ENCODE data around the gene RRBP1.

The RRBP1 gene

DNA sequence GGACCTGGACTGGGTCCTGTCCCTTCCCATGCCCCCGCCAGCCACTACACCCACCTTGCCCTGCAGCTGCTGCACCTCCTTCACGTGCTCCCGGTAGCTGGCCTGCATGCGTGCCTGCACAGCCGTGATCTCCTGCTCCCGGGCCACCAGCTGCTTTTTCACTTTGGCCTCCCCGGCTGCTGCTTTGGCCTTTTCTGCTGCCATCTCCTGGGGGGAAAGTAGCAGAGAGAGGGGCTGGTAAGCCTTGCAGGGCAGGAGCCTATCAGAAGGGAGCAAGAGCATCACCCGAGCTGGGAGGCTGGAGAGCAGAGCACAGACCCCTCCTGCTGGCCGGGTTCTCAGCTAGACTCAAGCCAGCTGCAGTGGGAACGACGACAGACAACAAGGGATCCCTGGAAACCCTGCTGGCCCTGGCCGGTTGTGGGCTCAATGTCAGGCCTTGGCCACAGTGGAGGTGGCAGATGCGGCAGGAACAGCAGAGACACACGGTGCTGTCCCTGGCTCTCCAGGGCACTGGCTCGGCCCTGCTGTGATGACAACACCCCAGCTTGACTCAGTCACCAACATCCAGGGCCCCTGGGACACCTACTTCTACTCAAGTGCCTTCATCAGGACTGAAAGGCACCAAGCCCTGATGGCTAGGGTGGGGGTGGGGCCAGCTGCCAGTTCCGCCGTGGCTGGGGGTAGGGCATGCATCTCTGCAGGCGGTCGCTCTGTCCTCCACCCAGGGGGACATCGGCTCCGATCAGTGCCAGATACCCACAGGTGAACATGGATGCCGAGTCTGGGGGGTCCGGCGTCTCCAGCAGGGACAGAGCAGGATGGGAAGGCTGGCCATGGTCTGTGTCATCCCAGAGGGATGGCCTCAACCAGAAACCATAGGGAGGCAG, 45.3 kb downstream of the RRBP1 start:
- no peak for DNase-seq (ENCODE audit: low read depth in 2 of 2)

DNA sequence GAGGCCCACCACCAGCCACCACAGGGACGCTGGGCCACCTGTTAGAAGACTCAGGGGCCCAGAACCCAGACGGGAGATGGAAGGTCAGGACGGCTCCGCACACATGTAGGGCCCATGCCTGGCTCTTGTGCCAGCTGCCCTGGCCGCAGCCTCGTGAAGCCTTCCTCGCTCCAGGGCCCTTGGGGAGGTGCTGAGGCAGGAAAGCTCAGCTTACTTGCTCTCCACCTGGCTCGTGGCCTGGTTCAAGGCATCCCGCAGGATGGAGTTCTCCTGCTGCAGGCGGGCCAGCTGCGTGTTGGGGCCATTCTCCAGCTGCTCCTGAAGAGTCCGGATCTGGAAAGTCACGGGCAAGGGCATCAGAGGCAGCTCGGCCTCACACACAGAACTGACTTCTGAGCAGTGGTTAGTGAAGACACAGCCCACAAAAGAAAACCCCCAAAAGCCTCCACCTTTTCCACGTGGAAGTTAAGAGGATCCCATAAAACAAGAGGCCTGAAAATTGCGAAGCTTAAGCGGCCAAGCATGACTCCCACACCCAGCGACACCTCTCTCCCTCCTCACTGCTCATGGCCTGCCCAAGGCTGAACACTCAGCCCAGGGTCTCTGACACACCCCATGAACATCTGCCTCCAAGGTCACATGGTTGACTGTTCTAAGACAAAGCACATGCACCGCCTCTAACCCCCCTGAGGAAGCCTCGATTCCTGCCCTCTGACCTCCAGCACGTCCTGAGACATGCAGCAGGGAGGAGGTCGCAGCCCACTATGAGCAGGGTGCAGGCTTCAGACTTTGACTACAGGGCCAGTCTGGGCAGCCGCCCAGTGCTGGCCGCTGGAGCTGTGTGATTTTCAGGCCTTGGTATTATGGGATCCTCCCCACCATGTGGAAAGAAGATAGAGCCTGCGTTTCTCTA, 46.5 kb downstream of the RRBP1 start:
- DNase-seq (ENCODE audit: low read depth in 2 of 2) = no peak

DNA sequence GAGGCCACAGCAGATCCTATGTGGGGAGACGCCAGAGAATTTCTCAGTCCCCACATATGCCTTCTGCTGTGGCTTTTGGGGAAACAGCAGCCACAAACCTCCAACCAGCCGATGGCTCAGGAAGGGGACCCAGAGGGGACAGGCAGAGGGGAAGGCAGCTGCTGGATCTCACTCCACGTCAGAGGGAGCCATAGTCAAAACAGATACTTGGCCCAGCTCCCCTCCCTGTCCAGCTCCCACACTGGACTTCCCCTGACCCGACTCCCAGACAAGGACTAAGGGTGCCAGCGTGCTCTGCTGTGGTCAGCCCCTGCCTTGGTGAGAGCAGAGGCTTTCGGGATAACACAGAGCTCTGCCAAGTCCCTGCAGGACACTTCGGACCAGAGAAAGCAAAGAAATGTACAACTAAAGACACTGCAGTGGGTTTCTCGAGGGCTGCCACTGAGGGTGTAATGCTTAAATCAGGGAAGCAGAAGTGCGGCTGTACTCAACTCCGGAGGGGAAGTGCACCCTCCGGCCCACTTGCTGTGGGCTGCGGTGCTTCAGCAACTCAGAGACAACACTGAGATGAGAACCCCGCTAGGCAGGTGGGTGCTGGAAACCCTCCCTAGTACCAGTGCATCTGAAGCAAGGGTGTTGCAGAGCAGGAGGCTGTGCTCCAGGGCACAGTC, 47.2 kb downstream of the RRBP1 start:
- DNase-seq (ENCODE audit: low read depth in 2 of 2) = no peak

DNA sequence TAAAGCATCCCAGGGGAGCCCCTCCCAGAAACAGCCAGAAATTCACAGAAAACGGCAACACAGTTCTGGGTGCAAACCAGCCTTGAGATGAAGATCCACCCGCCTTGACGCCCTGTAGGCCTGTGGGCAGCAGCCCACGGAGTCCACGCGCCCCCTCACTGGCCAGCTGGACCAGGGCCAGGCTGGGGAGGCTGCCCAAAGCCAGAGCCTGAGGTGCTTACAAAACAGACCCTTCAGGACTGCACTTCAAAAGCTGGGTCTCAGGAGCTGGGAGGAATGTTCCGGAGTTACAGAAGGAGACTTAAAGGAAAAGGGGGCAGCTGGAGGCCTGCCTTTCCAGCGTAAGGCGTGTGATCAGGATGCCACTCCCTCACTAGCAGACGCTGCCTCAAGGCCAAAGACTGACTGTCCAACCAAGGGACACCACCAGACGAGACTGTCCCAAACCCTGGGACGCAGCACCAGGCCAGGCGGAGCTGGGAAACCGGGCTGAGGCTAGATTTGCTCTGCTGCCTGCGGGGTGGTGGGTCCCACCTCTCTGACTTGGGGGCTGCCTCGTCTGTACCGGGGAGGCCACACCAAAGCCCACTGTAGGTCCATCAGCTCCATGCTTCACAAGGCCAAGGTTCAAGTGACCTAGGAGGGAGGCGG, 48.1 kb downstream of the RRBP1 start:
- DNase-seq (ENCODE audit: low read depth in 2 of 2) = no peak

DNA sequence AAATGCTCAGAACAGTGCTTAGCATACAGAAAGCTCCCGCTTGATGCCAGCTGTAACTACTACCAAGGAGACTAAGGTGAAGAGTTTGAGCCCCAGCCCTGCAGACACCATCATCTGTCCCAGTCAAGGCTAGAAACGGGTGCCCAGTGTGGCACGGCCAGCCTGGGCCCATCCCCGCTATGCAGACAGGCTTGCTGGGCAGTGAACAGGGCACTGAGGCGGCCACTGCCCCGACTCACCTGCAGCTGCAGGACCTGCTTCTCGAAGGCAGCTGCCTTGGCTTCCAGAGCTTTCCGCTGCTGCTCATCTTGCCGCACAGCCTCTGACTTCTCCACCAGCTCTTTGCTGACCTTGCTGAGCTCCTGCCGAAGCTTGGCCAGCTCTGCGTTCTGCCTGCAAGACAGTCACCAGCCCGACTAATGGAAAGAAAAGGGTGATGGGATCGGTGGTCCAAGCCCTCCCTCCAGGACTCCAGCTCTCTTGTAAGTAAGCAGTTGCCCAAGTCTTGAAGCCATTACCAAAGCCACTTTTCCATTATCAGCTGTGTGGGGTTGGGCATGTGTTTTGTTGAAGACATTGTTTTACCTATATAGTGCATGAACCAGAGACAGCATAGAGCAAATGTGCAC, 48.7 kb downstream of the RRBP1 start:
- DNase-seq (ENCODE audit: low read depth in 2 of 2) = no peak

DNA sequence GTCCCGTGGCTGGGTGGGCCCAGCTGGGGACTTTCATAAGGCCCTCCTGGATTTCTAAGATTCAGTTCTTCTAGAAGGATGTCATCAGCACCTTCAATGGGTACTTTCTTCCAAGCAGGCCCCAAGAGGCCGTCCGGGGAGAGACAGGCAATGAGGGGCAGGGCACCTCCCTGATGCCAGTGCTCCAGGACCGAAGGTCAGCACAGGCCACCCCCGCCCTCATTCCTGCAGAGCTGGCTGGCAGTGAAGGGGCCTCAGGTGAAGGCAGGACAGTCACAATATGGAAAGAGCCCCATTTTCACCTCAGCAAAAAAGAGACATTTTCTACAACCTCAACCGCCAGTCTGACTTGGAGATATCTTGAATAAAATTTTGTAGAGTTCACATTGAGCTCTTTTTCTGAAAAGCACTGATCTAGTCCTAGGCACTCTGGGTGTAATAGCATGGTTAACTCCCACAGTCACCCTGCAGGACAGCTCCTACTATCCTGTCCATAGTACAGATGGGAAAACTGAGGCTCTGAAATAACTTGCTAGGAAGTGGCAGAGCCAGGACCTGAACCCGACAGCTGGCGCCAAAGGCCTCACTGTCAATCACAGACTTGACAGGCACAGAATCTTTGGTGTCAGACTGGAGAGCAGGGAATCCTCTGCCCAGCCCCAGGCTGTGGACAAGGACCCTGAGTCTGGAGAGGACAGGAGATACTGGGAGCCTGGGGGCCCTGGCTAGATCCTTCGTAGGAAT, 50.3 kb downstream of the RRBP1 start:
- DNase-seq (ENCODE audit: low read depth in 2 of 2) = no peak

DNA sequence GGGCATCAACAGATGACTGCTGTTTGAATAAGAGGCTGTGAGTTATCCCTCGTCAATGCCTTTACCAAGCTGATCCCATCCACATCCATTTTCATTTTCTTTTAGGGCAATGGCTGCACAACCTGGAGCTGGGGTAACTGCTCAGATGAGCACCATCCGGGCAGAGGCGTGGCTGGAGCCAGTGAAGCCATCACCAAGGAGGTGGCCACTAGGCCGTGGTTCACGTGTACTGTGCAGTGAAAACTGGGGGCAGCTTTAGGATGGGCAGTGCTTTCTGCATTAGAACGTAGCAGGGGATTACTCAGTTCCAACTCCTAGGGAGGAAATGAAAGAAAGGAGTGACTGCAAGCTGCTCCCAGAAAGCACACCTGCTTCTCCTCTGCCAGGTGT, 51.2 kb downstream of the RRBP1 start:
- DNase-seq (ENCODE audit: low read depth in 2 of 2) = no peak

DNA sequence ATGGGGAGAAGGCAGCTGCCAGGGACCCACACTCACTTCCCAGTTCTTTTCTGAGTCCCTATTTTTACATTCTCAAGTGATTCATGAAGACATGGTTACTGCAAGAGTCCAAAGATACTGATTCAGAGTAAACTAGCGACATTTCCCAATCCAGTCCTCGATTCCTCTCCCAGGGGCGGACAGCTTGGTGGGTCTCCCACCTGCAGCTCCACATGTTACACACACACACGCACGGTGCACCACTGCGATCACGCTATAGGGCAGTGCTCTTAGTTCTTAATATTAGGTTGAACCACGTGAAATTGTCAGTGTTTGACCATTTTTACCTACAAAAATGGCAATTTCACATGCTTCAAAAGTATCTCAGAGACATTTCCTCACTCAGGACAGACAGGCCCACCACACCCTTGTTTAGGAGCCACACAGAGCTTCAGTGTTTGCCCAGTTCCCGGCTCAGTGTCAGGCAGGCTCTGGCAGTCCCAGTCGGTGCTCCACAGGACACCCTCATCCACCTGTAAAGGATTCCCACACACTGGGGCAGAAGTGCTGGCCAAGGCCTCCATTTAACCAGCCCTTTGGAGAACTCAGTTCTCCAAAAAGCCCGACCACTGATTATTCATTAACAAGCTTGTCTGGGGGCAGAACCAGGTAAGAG, 51.8 kb downstream of the RRBP1 start:
- DNase-seq (ENCODE audit: low read depth in 2 of 2) = no peak

DNA sequence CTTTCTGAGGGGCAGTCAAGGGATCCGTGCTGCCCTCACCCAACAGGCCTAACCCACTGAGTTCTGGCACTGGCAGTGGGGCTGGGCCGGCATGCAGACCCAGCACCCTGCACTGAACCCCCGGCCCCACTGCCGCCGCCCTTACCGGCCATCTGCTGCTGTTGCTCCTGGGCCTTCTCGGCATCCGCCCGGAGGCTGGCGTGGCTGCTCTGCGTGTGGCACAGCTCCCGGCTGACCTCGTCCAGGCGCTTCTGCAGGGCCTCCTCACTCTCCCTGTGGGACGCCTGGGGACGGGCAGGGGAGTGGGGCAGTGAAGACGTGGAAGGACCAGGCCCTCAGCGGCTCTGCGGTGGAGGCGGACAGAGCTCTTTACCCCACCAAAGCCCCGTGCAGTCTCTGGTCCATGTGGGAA, 52.4 kb downstream of the RRBP1 start:
- no peak for DNase-seq (ENCODE audit: low read depth in 2 of 2)

DNA sequence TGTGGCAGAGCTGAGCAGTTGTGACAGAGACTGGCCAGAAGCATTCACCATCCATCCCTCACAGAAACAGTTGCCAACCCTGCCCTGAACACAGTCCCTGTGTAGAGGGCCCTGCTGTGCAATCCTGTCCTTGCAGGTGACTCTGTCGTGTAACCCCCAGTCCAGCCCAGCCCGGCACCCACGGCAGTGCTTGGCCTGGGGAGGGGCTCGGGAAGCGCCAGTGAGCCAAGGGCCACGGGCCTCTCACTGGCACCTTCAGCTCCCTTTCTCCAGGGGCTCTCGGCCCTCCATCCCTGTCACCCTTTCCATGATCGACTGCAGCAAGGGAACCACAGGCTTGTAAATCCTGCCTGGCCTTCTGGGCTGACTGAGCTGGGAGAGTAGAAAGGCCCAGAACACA, 53.0 kb downstream of the RRBP1 start:
- no peak for DNase-seq (ENCODE audit: low read depth in 2 of 2)

DNA sequence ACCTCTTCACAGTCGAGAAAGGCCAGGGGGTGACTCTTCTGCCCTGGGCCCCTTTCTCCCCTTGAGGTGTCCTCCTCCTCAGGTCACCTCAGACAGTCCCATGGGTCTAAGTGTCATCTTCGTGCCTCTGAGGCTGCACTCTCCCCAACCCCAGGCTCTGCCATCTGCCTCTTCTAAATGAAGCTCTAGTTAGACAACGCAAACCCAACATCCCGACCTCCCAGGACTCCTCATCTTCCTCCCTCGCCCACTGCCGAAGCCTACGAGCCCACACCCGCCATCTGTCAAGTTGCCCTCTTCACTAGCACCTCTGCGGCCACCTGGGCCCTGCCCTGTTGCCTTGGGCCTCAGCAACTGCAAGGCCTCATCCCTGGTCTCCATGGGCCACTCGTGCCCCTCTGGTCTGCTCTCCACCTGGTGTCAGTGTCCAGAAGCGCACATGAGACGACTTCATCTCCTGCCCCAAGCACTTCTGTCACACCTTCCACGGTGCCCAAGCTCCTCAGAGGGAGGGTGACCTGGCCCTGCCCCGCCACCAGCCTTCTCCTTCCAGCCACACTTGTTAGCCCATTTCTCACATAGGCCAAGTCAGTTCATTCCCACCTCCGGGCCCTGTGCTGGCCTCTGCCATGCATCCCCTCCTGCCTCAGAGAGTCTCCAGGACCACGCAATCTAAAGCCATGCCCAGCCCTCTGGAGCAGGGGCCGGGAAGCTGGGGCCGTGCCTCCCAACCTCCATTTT, 53.8 kb downstream of the RRBP1 start:
- no peak for DNase-seq (ENCODE audit: low read depth in 2 of 2)

DNA sequence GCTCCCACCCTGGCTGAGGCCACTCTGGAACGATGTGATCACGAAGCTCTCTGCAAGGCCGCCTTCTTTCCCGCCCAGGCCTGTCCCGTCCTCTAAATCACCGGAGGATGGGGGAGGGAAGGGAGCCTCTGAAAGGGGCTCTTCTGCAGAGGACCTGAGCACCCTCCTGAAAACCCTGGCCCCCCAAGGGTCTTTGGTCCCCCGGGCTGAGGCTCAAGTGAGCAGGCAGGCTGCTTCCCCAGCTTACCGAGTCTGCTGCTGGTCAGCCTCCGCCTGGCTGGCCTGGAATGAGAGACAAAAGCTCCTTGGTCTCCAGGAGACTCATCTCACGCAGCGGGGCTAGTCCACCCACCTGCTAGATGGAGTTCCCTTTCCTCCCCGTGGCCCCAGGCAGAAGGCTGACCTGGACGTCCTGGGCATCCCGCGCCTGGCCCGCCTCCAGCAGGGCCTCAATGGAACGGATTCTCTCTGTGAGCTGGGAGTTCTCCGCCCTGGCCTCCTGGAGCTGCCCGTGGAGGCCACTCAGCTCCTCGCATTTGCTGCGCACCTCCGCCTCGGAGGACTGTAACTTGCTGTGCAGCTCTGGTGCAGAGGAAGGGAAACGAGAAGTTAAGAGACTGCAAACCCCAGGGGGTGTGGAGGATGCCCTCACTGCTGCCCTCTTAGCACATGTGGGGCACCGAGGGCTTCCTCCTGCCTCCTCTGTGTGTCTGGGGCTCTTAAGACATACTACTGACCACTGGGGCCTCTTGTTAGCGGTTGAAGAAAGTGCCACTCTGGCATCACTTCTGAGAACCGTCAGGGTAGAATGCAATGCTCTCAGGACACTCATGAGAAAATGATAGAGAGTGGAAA, 54.7 kb downstream of the RRBP1 start:
- no peak for DNase-seq (ENCODE audit: low read depth in 2 of 2)

DNA sequence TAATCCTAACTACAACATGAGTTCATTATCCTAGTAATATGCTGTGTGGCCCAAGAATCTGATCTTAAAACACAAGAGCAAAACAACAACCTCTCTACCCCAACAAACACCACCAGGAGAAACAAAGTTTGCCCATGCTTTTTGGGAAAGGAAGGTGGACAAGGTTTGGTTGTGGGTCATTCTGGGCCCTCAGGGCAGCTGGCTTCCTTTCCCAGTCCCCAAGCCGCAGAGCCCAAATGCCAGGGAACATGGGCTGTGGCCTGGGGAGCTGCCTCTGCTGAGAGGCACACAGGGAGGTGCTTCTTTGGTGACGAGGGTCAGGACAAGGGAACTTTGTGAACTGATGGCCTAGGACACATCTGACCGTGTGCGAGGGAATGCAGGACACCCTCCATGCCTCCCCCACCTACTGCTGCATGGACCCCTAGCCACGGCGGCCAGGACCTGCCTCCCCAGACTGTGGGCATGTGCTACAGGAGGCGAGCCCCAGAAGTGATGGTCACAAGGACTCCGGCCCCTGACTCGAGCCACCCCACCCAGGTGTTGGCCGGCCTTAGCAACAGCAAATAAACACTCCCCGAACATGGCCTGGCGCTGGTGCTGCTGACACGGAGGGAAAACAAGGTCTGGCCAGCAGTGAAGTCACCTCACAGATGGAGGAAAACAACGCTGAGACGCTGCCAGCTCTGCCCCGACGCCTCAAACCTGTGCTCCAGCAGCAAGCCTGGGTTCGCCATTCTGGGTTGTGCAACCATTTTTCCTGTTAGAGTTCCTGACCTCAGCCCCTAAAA, 55.6 kb downstream of the RRBP1 start:
- no peak for DNase-seq (ENCODE audit: low read depth in 2 of 2)

DNA sequence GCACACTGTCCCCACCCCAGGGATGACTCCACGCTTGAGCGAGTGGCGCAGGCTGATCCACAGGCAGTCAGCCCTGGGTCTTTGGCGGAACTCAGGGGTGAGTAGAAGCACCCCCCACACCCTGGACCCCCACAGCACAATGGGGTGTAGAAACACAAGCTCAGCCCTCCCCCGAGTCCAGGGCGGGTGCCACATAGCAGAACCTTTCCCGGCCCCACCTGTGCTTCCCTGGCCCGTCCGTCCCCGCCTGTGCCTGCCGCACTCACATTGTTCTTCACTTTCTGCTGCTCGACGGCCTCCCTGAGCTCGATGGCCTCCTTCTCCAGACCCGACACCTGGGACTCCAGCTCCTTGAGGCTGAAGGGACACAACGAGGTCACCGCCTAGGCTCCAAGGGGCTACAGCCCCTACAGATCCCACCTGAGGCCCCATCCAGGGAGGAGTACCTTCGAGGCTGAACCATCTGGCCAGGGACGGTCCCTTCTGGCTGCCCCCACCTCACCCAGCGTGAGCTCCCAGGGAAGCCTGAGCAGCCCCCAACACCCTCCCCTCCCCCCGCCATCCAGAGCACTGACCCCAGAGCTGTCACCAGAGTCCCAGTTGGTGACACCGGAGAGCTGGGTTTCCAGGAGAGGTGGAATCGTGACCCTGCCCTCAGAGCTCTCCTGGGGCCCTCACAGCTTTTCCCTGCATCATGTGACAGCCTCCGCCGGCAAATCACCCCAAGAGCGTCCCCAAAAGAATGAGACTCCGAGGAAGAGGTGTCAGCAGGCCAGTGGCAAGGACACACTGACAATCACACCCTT, 56.6 kb downstream of the RRBP1 start:
- DNase-seq (ENCODE audit: low read depth in 2 of 2) = no peak

DNA sequence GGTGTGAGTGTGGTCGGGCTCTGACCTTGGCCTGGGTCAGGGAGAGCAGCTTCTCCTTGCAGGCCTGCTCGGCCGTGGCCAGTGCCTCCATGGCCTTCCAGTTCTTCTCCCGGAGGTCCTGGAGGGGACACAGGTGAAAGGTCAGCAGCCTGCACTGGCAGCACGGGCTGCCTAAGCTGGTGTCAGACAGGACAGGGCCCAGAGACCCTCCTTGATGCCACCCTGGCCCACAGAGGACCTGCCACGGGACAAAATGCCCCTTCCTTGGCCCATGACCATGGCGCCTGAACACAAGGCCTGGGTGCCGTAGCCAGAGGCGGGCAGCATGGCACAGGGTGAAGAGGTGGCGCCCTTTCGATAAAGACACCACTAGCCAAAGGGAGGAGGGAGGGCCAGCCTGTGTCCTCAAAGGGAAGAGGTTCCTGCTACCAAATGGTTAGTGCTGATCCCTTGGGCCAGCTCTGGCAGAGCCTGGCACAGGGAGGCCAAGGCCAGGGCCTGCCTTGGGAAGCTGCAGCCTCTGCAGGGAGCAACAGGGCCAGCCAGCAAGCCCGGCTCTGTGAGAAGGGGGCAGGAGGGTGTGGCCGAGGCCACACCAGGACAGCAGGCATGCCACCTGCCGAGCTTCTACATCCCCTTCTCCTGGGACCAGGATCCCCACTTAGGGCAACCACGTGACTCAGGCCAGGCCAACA, 57.3 kb downstream of the RRBP1 start:
- no peak for DNase-seq (ENCODE audit: low read depth in 2 of 2)

DNA sequence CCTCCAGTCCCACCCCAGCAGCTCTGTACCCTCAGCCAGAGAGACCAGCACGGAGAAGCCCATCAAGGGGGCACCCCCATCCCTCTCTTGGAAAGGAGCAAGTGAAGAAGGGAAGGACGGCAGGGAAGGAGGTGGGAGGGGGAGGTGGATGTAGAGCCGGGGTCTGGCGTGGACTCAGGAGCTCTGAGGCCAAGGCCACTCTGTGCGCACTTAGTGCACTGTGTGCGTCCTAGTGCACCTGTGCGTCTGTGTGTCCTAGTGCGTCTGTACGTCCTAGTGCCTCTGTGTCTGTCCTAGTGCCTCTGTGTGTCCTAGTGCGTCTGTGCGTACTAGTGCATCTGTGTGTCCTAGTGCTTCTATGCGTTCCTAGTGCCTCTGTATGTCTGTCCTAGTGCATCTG, 58.0 kb downstream of the RRBP1 start:
- no peak for DNase-seq (ENCODE audit: low read depth in 2 of 2)

All from stimulated activated CD8-positive, alpha-beta memory T cell treated with anti-CD3 and anti-CD28 coated beads, Interleukin-7, amount 100 ng/mL, for 1 hour (primary cell).